Spleen (tissue), 11 donors: ENCODE data around the gene CAPZA3. TPM values are rescaled to one million over a fixed set of nuclear protein-coding genes. Genes with fewer than 3 reads are reported as not detected.

ENCODE experiments used
- DNase-seq: peaks from one replicate; pipeline ENCODE4 v3.0.0-alpha.2; 2020
- H3K27ac ChIP-seq, 8 donors: fragments of 200-600 bp; sonication (generic) in 7 of 8; 1 replicate in 4 of 8; 2 replicates in 4 of 8; pipeline versions ENCODE4 v1.5.0 to v1.8.0; 2016 to 2021; ENCODE audit warnings: inconsistent platforms in 4 of 8, mild to moderate bottlenecking in 4 of 8, moderate library complexity in 1 of 8
- H3K27me3 ChIP-seq, 7 donors: fragments of 200-600 bp; sonication (generic) in 6 of 7; replicated peaks in 1 of 7; 1 replicate in 4 of 7; 2 replicates in 3 of 7; pipeline versions ENCODE4 v1.5.0 to v1.8.0; 2016 to 2021; ENCODE audit warnings: inconsistent platforms in 3 of 7, mild to moderate bottlenecking in 1 of 7
- H3K36me3 ChIP-seq, 6 donors: fragments of 200-600 bp; sonication (generic) in 5 of 6; 1 replicate in 4 of 6; 2 replicates in 2 of 6; pipeline versions ENCODE4 v1.5.0 to v1.8.0; 2016 to 2021; ENCODE audit warnings: inconsistent platforms in 2 of 6
- H3K4me1 ChIP-seq, 6 donors: fragments of 200-600 bp; sonication (generic) in 5 of 6; 1 replicate in 3 of 6; 2 replicates in 3 of 6; pipeline versions ENCODE4 v1.5.0 to v1.8.0; 2016 to 2021; ENCODE audit warnings: inconsistent platforms in 3 of 6
- H3K4me3 ChIP-seq, 8 donors: fragments of 200-600 bp; sonication (generic) in 7 of 8; 1 replicate in 4 of 8; 2 replicates in 4 of 8; pipeline versions ENCODE4 v1.5.0 to v1.8.0; 2016 to 2021; ENCODE audit warnings: inconsistent platforms in 4 of 8, mild to moderate bottlenecking in 4 of 8, moderate library complexity in 2 of 8
- H3K9me3 ChIP-seq, 8 donors: fragments of 200-600 bp; sonication (generic) in 7 of 8; 1 replicate in 4 of 8; 2 replicates in 4 of 8; pipeline versions ENCODE4 v1.5.0 to v1.8.0; 2016 to 2021; ENCODE audit warnings: inconsistent platforms in 4 of 8
- CTCF ChIP-seq, 11 experiments: fragments of 200-600 bp in 7 of 11; fragments of 450-650 bp in 4 of 11; sonication (generic) in 4 of 11; IDR thresholded peaks in 8 of 11; conservative IDR thresholded peaks in 3 of 11; 1 replicate in 7 of 11; 2 replicates in 4 of 11; pipeline versions ENCODE4 v1.4.0 to v1.8.0; 2016 to 2021; ENCODE audit warnings: antibody characterized with exemption in 11 of 11, inconsistent platforms in 4 of 11, mild to moderate bottlenecking in 1 of 11
- POLR2A ChIP-seq, 3 donors: fragments of 450-650 bp; IDR thresholded peaks; one replicate each; pipeline ENCODE4 v1.5.1; 2017; ENCODE audit warnings: antibody characterized with exemption in 3 of 3, mild to moderate bottlenecking in 1 of 3
- POLR2AphosphoS5 ChIP-seq, 3 donors: sonication (generic); formaldehyde crosslinking; IDR thresholded peaks; one replicate each; pipeline ENCODE4 v1.5.1; 2017; ENCODE audit warnings: antibody characterized with exemption in 3 of 3
- WGBS, 5 donors: extraction: QIAGEN DNeasy Blood & Tissue Kit in 3 of 5; methylation state at CpG; one replicate each; pipeline versions ENCODE4 v1.1.5 to v1.1.7; 2013 to 2018; 5-methylcytosine and 5-hydroxymethylcytosine counted together
- intact Hi-C: fragments of 100-400 bp; cut with DNase I; formaldehyde crosslinking; loops from one replicate; pipeline ENCODE4 v1.15.0; 2023; ENCODE audit warnings: low total_unique reads
- polyA plus RNA-seq, 3 donors: library from polyadenylated mRNA; stranded (reverse); fragments of 200-250 nt; gene quantifications; one replicate each; pipeline ENCODE4 v1.2.1, GENCODE V29; 2013
- total RNA-seq, 7 donors: library from RNA; depleted of rRNA in 3 of 7; stranded (reverse); fragments of >200 nt in 3 of 7; fragmentation: NEBNext Ultra II Directional in 4 of 7; extraction: Animal tissue kit (Norgen Biotek cat#: 25700) in 4 of 7; gene quantifications; one replicate each; pipeline versions ENCODE4 v1.1.0 to v1.2.1, GENCODE V29; 2016 to 2021
- donor health status: healthy with polysubstance abuse.
- donor health status: DM: no; HTN: no; CAD: no; lungs with moderate emphysema.
- donor health status: DM: no; HTN: no; CAD: no.
- donor health status: Bipolar disorder and iron deficiency.
- donor health status: healthy.
- donor health status: DM: no; HTN: no; CAD: no.
- donor health status: DM: yes; HTN: yes; CAD: no.

The CAPZA3 gene
- total and polyA plus RNA-seq, 10 donors = not detected

DNA sequence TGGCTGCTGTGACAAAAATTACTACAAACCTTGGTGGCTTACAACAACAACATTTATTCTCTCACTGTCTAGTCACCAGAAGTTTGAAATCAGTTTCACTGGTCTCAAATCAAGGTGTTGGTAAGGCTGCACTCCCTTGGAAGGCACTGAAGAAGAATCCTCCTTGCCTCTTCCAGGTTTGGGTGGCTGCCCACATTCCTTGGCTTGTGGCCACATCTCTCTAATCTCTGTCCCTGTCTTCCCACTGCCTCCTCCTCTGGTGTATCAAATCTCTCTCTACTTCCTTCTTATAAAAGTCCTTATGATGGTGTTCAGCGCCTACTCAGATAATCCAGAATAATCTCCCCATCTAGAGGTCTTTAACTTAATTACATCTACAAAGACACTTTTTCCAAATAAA lies 31.1 kb upstream of the CAPZA3 start:
- no peak for TF ChIP-seq CTCF (IDR thresholded peaks at IDR 0.05 in 8 of 11, conservative IDR thresholded peaks at IDR 0.05 in 3 of 11)
- TF ChIP-seq POLR2A (IDR thresholded peaks at IDR 0.05) = no peak
- no peak for TF ChIP-seq POLR2AphosphoS5 (IDR thresholded peaks at IDR 0.05)
- H3K27ac ChIP-seq = no peak overlapping the region
- no peaks in the 10 kb centered on the region for H3K4me1 ChIP-seq
- intact Hi-C loops = no loop called here
- no peak overlapping the region for H3K4me3 ChIP-seq
- 90 to 100% (median 96%) methylated on average over 1 of the region's 1 CpG for WGBS, 5 donors
- no peaks in the 10 kb centered on the region for H3K27me3 ChIP-seq
- DNase-seq = no peak
- H3K9me3 ChIP-seq = peaks cover 0 to 35% (median 15%) of the 10 kb centered on the region in 8 donors
- no peaks in the 10 kb centered on the region for H3K36me3 ChIP-seq

GRCh38 chr12:18716236-18716635 lies 21.7 kb upstream of the CAPZA3 start:
- 78 to 98% (median 90%) methylated on average over 1 of the region's 1 CpG for WGBS, 5 donors
- Histone ChIP-seq H3K9me3 (no peaks in the 10 kb centered on the region), H3K4me3 (no peak overlapping the region), H3K36me3 (no peaks in the 10 kb centered on the region), H3K27ac (no peak overlapping the region), H3K4me1 (no peaks in the 10 kb centered on the region), H3K27me3 (no peaks in the 10 kb centered on the region)
- intact Hi-C loops = no loop called here
- no peak for DNase-seq
- TF ChIP-seq CTCF (IDR thresholded peaks at IDR 0.05 in 8 of 11, conservative IDR thresholded peaks at IDR 0.05 in 3 of 11) (no peak), POLR2AphosphoS5 (IDR thresholded peaks at IDR 0.05) (no peak), POLR2A (IDR thresholded peaks at IDR 0.05) (no peak)

- intact Hi-C loops = no loop called here
- TF ChIP-seq POLR2A (IDR thresholded peaks at IDR 0.05) = no peak
- TF ChIP-seq POLR2AphosphoS5 (IDR thresholded peaks at IDR 0.05) = no peak
- TF ChIP-seq CTCF (IDR thresholded peaks at IDR 0.05 in 8 of 11, conservative IDR thresholded peaks at IDR 0.05 in 3 of 11) = no peak
- H3K9me3 ChIP-seq = no peaks in the 10 kb centered on the region
- H3K27ac ChIP-seq = no peak overlapping the region
- H3K4me3 ChIP-seq = no peak overlapping the region
- no peaks in the 10 kb centered on the region for H3K27me3 ChIP-seq
- no peaks in the 10 kb centered on the region for H3K36me3 ChIP-seq
- DNase-seq = no peak
- H3K4me1 ChIP-seq = no peaks in the 10 kb centered on the region
These were observed 19.5 kb upstream of the CAPZA3 start for GRCh38 chr12:18718462-18718861.

DNA sequence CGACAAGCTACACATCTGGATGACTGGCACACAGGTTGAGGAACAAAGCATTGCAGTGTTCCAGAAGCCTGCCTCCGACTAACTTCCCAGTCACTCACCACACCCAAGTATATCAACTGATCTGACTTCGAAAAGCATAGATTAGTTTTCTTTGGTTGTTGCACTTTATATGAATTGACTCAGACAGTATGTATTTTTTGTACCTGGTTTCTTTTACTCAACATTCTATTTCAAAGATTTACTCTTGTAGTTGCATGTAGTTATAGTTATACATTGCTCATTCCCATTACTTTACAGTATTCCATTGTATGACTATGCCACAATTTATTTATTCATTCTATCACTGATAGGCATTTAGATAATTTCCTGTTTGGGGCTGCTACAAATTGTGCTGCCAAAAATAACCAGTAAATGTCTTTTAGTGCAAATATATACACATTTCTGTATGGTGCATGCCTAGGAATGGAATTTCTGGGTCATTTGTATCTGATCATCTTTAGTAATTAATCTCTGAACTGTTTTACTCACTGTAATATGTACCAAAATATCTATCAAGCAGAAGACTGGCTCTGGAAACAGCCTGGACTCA lies 17.9 kb upstream of the CAPZA3 start:
- intact Hi-C loops = no loop called here

More for the DNA sequence above, 17.9 kb upstream of the CAPZA3 start:
- no peak overlapping the region for H3K4me3 ChIP-seq
- TF ChIP-seq POLR2A (IDR thresholded peaks at IDR 0.05) = no peak
- no peak for TF ChIP-seq POLR2AphosphoS5 (IDR thresholded peaks at IDR 0.05)
- TF ChIP-seq CTCF (IDR thresholded peaks at IDR 0.05 in 8 of 11, conservative IDR thresholded peaks at IDR 0.05 in 3 of 11) = no peak
- H3K4me1 ChIP-seq = no peaks in the 10 kb centered on the region
- WGBS, 5 donors = 56 to 89% (median 84%) methylated on average over 3 of the region's 3 CpGs
- no peaks in the 10 kb centered on the region for H3K36me3 ChIP-seq
- DNase-seq = no peak
- H3K9me3 ChIP-seq = no peaks in the 10 kb centered on the region
- no peak overlapping the region for H3K27ac ChIP-seq
- H3K27me3 ChIP-seq = no peaks in the 10 kb centered on the region
